ENCODE results near the gene TMCC2. TPM values are rescaled to one million over a fixed set of nuclear protein-coding genes. Genes with fewer than 3 reads are reported as not detected.
A peak's percentile ranks its signal among the peaks of the same experiment; 100 is the strongest.

Gene TMCC2
- total RNA-seq, 1 experiment from 2014 or later = 2.7 TPM

GRCh38 chr1:205224736-205225135 is 3.0 kb upstream of the TMCC2 start (continued):
- TF ChIP-seq CTCF (IDR thresholded peaks at IDR 0.05 in 2 of 3, conservative IDR thresholded peaks at IDR 0.05 in 1 of 3; ENCODE audit: borderline replicate concordance in 1 of 3, insufficient read depth in 1 of 3, low read depth in 2 of 3, low read length in 2 of 3) = no peak
- TF ChIP-seq SIN3A (IDR thresholded peaks at IDR 0.05; ENCODE audit: low read depth) = no peak
- no peak for TF ChIP-seq RAD21 (IDR thresholded peaks at IDR 0.05; ENCODE audit: low read depth)
- TF ChIP-seq POLR2A (IDR thresholded peaks at IDR 0.05; ENCODE audit: borderline replicate concordance, extremely low read depth, insufficient read depth, insufficient read length) = no peak

- Histone ChIP-seq H3K4me2 (ENCODE audit: low read length) (0 out of 2 replicates have a peak overlapping the region, but pooled peaks have one; percentile 96), H3K4me3 (replicated peaks in 1 of 2; ENCODE audit: low read depth in 1 of 2, low read length in 2 of 2) (no peak overlapping the region)
Observed at GRCh38 chr1:205225901-205226765, 1.6 kb upstream of the TMCC2 start.

More at GRCh38 chr1:205225901-205226765, 1.6 kb upstream of the TMCC2 start:
- H4K20me1 ChIP-seq (ENCODE audit: insufficient read depth) = no peaks in the 10 kb centered on the region
- TF ChIP-seq CBX3 (IDR thresholded peaks at IDR 0.05; ENCODE audit: low read depth) (no peak), EZH2phosphoT487 (IDR thresholded peaks at IDR 0.05; ENCODE audit: borderline replicate concordance) (no peak), CTCF (IDR thresholded peaks at IDR 0.05 in 2 of 3, conservative IDR thresholded peaks at IDR 0.05 in 1 of 3; ENCODE audit: borderline replicate concordance in 1 of 3, insufficient read depth in 1 of 3, low read depth in 2 of 3, low read length in 2 of 3) (no peak), FOSL1 (IDR thresholded peaks at IDR 0.05; ENCODE audit: low read depth) (no peak), ELF1 (IDR thresholded peaks at IDR 0.05; ENCODE audit: borderline replicate concordance, low read depth) (no peak), ZNF274 (IDR thresholded peaks at IDR 0.05; ENCODE audit: low read depth, low read length) (no peak), TCF7L2 (IDR thresholded peaks at IDR 0.05; ENCODE audit: borderline replicate concordance, extremely low read depth, insufficient read depth, insufficient read length) (no peak), CEBPB (IDR thresholded peaks at IDR 0.05; ENCODE audit: low read depth) (no peak), RAD21 (IDR thresholded peaks at IDR 0.05; ENCODE audit: low read depth) (no peak), POLR2A (IDR thresholded peaks at IDR 0.05; ENCODE audit: borderline replicate concordance, extremely low read depth, insufficient read depth, insufficient read length) (no peak), POLR2AphosphoS5 (IDR thresholded peaks at IDR 0.05; ENCODE audit: low read depth, low read length) (no peak), YY1 (IDR thresholded peaks at IDR 0.05; ENCODE audit: extremely low read depth, insufficient replicate concordance, low read depth, low read length) (no peak), SP1 (IDR thresholded peaks at IDR 0.05; ENCODE audit: low read depth) (no peak)
- H3K79me2 ChIP-seq (ENCODE audit: insufficient read depth, low read length) = no peaks in the 10 kb centered on the region
- no peaks in the 10 kb centered on the region for H3K9me2 ChIP-seq (ENCODE audit: insufficient read depth)
- ChIA-PET RAD21 (ENCODE audit: low non-redundant PET in 1 of 2, low total read pairs in 2 of 2, uncharacterized antibody in 2 of 2, unreplicated experiment in 2 of 2) (no interaction called here), POLR2A (interaction anchor here (1.4 kb wide), 1 partner anchor 104 kb away, joined by 3 read pairs; the partner anchor contains the start of gene RBBP5), CTCF (no interaction called here)
- peaks cover 11 to 28% of the 10 kb centered on the region in 2 experiments; a peak in 3 of 4 replicates for H3K4me1 ChIP-seq (ENCODE audit: control insufficient read depth in 1 of 2, insufficient read depth in 2 of 2, low read length in 2 of 2)
- H3K27me3 ChIP-seq (ENCODE audit: insufficient read depth, low read length) = no peaks in the 10 kb centered on the region
- intact Hi-C loops (cut with micrococcal nuclease) = no loop called here
- DNase-seq (ENCODE audit: low read depth, low spot score) (no peak), ATAC-seq (no peak)
- BruUV-seq (replicated peaks) = no TSS peak
- no peak overlapping the region for H3K9ac ChIP-seq (ENCODE audit: low read length)
- H3K27ac ChIP-seq (ENCODE audit: low read depth, low read length) = no peak overlapping the region
- H2AFZ ChIP-seq (ENCODE audit: low read depth, low read length, poor library complexity, severe bottlenecking) = no peak overlapping the region
- H3K9me3 ChIP-seq (ENCODE audit: control insufficient read depth in 1 of 2, insufficient read depth in 1 of 2, low read depth in 1 of 2, low read length in 2 of 2) = no peaks in the 10 kb centered on the region
- H3K36me3 ChIP-seq (ENCODE audit: control insufficient read depth in 1 of 2, insufficient read depth in 2 of 2, low read length in 2 of 2) = no peaks in the 10 kb centered on the region
